Gastrocnemius medialis (tissue), 4 donors: ENCODE results near the gene EN2.

ENCODE experiments used
- CTCF ChIP-seq, 5 experiments: fragments of 450-650 bp in 3 of 5; fragments of 200-600 bp in 2 of 5; sonication (generic) in 2 of 5; IDR thresholded peaks in 4 of 5; conservative IDR thresholded peaks in 1 of 5; 1 replicate in 4 of 5; 2 replicates in 1 of 5; pipeline ENCODE4 v1.5.1; 2016 to 2019; ENCODE audit warnings: antibody characterized with exemption in 5 of 5, mild to moderate bottlenecking in 3 of 5, moderate library complexity in 3 of 5
- POLR2A ChIP-seq, 2 donors: fragments of 450-650 bp; IDR thresholded peaks; one replicate each; pipeline ENCODE4 v1.6.1; 2017; ENCODE audit warnings: antibody characterized with exemption in 2 of 2, mild to moderate bottlenecking in 2 of 2, moderate library complexity in 2 of 2

- TF ChIP-seq CTCF (IDR thresholded peaks at IDR 0.05 in 4 of 5, conservative IDR thresholded peaks at IDR 0.05 in 1 of 5) (no peak), POLR2A (IDR thresholded peaks at IDR 0.05) (no peak)
Observed at GRCh38 chr7:155431231-155431630, 26.7 kb upstream of the EN2 start.
